Body of pancreas (tissue), 4 donors: ENCODE measurements around the gene SPTA1. TPM values are rescaled to one million over a fixed set of nuclear protein-coding genes. Genes with fewer than 3 reads are reported as not detected.
"Not testable (repeated sequence)": the region's sequence is repeated elsewhere in the genome, so short reads cannot be mapped to it uniquely, and the experiment has no call there.

Source experiments
- ATAC-seq: fragments of 150-250 bp; one replicate; pipeline ENCODE4 v1.9.1; 2016
- DNase-seq, 4 donors: peaks; one replicate each; pipeline ENCODE4 v3.0.0-alpha.2; 2019
- H3K27ac ChIP-seq, 4 donors: fragments of 200-600 bp; sonication (generic); 1 replicate in 3 of 4; 2 replicates in 1 of 4; pipeline versions ENCODE4 v1.5.1 to v1.6.1; 2016 to 2019; ENCODE audit warnings: mild to moderate bottlenecking in 1 of 4, mixed read lengths in 1 of 4, moderate library complexity in 1 of 4
- H3K27me3 ChIP-seq, 2 donors: fragments of 200-600 bp; sonication (generic); one replicate each; pipeline ENCODE4 v1.6.0; 2016; ENCODE audit warnings: mild to moderate bottlenecking in 1 of 2
- H3K36me3 ChIP-seq, 2 donors: fragments of 200-600 bp; sonication (generic); replicated peaks in 1 of 2; 2 replicates each; pipeline ENCODE4 v1.5.1; 2016; ENCODE audit warnings: low read depth in 2 of 2; ENCODE audit not compliant: insufficient read depth in 1 of 2
- H3K4me1 ChIP-seq: fragments of 200-600 bp; sonication (generic); one replicate; pipeline ENCODE4 v1.6.0; 2016
- H3K4me3 ChIP-seq, 2 donors: fragments of 200-600 bp; sonication (generic); 1 replicate in 1 of 2; 2 replicates in 1 of 2; pipeline ENCODE4 v1.5.1; 2016 to 2019
- H3K9me3 ChIP-seq, 3 donors: fragments of 200-600 bp; sonication (generic); 1 replicate in 2 of 3; 2 replicates in 1 of 3; pipeline ENCODE4 v1.5.1; 2016
- POLR2A ChIP-seq, 3 donors: fragments of 450-650 bp; IDR thresholded peaks; one replicate each; pipeline ENCODE4 v1.6.1; 2016; ENCODE audit warnings: antibody characterized with exemption in 3 of 3, mild to moderate bottlenecking in 2 of 3
- WGBS, 2 donors: methylation state at CpG; one replicate each; pipeline ENCODE4 v1.1.5; 2017; 5-methylcytosine and 5-hydroxymethylcytosine counted together
- intact Hi-C: fragments of 100-400 bp; cut with DNase I; formaldehyde crosslinking; loops from one replicate; pipeline ENCODE4 v1.15.1; 2023
- total RNA-seq, 2 donors: library from RNA; depleted of rRNA; stranded (reverse); fragments of >200 nt; gene quantifications; one replicate each; pipeline ENCODE4 v1.1.0, GENCODE V29; 2016
- TF ChIP-seq, protein P1 (sequence below), 7 experiments: fragments of 450-650 bp in 4 of 7; fragments of 200-600 bp in 3 of 7; sonication (generic) in 3 of 7; IDR thresholded peaks; one replicate each; pipeline ENCODE4 v1.5.1; 2016 to 2019; ENCODE audit warnings: antibody characterized with exemption in 7 of 7

The SPTA1 gene
- total RNA-seq, 2 donors from 2014 or later = not detected

- intact Hi-C loops = no loop called here
- no peak within 1 kb of the TSS for H3K27ac ChIP-seq
- no peak within 1 kb of the TSS for H3K4me3 ChIP-seq
- TF ChIP-seq, protein P1, sequence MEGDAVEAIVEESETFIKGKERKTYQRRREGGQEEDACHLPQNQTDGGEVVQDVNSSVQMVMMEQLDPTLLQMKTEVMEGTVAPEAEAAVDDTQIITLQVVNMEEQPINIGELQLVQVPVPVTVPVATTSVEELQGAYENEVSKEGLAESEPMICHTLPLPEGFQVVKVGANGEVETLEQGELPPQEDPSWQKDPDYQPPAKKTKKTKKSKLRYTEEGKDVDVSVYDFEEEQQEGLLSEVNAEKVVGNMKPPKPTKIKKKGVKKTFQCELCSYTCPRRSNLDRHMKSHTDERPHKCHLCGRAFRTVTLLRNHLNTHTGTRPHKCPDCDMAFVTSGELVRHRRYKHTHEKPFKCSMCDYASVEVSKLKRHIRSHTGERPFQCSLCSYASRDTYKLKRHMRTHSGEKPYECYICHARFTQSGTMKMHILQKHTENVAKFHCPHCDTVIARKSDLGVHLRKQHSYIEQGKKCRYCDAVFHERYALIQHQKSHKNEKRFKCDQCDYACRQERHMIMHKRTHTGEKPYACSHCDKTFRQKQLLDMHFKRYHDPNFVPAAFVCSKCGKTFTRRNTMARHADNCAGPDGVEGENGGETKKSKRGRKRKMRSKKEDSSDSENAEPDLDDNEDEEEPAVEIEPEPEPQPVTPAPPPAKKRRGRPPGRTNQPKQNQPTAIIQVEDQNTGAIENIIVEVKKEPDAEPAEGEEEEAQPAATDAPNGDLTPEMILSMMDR (IDR thresholded peaks at IDR 0.05) = no peak
- no peaks in the 10 kb centered on the region for H3K36me3 ChIP-seq
- H3K9me3 ChIP-seq = no peaks in the 10 kb centered on the region
- no peaks in the 10 kb centered on the region for H3K4me1 ChIP-seq
- ATAC-seq (no peak), DNase-seq (no peak)
- 66 to 74% methylated on average over 4 of the region's 4 CpGs for WGBS, 2 donors
- no peaks in the 10 kb centered on the region for H3K27me3 ChIP-seq
Measured at GRCh38 chr1:158700552-158700951, 14.0 kb upstream of the SPTA1 start, which contains the start of gene OR6K2. Gene OR6K2 (minus strand): TSS chr1:158700652. CDS start chr1:158700652, 0 bp downstream.

GRCh38 chr1:158694596-158694995 is 8.1 kb upstream of the SPTA1 start:
- TF ChIP-seq, protein P1 (IDR thresholded peaks at IDR 0.05) = no peak
- TF ChIP-seq POLR2A (IDR thresholded peaks at IDR 0.05) = no peak
- ATAC-seq = no peak
- H3K4me1 ChIP-seq = no peaks in the 10 kb centered on the region

GRCh38 chr1:158692356-158692755 is 5.8 kb upstream of the SPTA1 start:
- DNase-seq (no peak), ATAC-seq (no peak)
- Histone ChIP-seq H3K9me3 (no peaks in the 10 kb centered on the region), H3K27ac (no peak overlapping the region), H3K4me3 (no peak overlapping the region), H3K4me1 (no peaks in the 10 kb centered on the region), H3K27me3 (no peaks in the 10 kb centered on the region), H3K36me3 (no peaks in the 10 kb centered on the region)
- intact Hi-C loops = no loop called here
- TF ChIP-seq POLR2A (IDR thresholded peaks at IDR 0.05) = no peak
- TF ChIP-seq, protein P1 (IDR thresholded peaks at IDR 0.05) = no peak

More at GRCh38 chr1:158694596-158694995, 8.1 kb upstream of the SPTA1 start:
- Histone ChIP-seq H3K27ac (no peak overlapping the region), H3K9me3 (no peaks in the 10 kb centered on the region), H3K27me3 (no peaks in the 10 kb centered on the region), H3K4me3 (no peak overlapping the region), H3K36me3 (no peaks in the 10 kb centered on the region)
- WGBS, 2 donors = 33 to 43% methylated on average over 2 of the region's 2 CpGs
- intact Hi-C loops = no loop called here
- no peak for DNase-seq

DNA sequence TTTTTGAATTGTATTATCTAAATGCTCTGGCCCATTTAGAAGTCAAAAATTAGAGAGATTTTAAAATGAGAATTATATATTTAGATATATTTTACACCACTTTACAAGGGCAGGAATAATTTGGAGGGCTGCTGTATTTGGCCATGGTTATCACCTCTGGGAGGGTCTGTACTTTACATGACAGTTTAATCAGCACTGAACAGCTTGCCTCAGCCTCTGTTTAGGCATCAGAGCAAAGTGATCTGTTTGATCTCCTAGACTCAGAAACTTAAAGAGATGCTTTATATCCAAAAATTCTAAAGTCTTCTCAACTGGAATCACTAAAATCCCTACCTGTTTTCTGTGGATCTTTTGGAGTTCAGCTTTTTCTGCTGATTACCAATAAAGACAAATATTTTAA is 5.4 kb upstream of the SPTA1 start:
- Histone ChIP-seq H3K4me3 (no peak overlapping the region), H3K27me3 (no peaks in the 10 kb centered on the region), H3K27ac (no peak overlapping the region), H3K4me1 (no peaks in the 10 kb centered on the region), H3K36me3 (no peaks in the 10 kb centered on the region), H3K9me3 (no peaks in the 10 kb centered on the region)
- TF ChIP-seq POLR2A (IDR thresholded peaks at IDR 0.05) = no peak
- TF ChIP-seq, protein P1 (IDR thresholded peaks at IDR 0.05) = no peak
- intact Hi-C loops = no loop called here
- DNase-seq (no peak), ATAC-seq (no peak)

DNA sequence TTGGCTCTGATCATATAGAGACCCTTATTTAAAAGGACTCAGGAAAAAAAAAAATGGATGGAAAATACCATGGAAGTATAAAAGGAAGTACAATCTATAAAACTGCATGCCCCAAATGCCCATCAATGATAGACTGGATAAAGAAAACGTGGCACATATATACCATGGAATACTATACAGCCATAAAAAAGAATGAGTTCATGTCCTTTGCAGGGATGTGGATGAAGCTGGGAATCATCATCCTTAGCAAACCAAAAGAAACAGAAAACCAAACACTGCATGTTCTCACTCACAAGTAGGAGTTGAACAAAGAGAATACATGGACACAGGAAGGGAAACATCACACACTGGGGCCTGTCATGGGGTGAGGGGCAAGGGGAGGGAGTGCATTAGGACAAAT is 4.6 kb upstream of the SPTA1 start:
- intact Hi-C loops, H3K4me3 ChIP-seq, H3K27me3 ChIP-seq, H3K4me1 ChIP-seq, H3K27ac ChIP-seq, ATAC-seq, DNase-seq, H3K36me3 ChIP-seq, H3K9me3 ChIP-seq: not testable (repeated sequence)
- 18 to 21% methylated on average over 1 of the region's 1 CpG for WGBS, 2 donors
